ENCODE results near the gene TMEM119. TPM values are rescaled to one million over a fixed set of nuclear protein-coding genes. Genes with fewer than 3 reads are reported as not detected.

The TMEM119 gene
- total and polyA plus RNA-seq, 12 donors, result 0.57 to 6.9 (median 2.0) TPM

DNA sequence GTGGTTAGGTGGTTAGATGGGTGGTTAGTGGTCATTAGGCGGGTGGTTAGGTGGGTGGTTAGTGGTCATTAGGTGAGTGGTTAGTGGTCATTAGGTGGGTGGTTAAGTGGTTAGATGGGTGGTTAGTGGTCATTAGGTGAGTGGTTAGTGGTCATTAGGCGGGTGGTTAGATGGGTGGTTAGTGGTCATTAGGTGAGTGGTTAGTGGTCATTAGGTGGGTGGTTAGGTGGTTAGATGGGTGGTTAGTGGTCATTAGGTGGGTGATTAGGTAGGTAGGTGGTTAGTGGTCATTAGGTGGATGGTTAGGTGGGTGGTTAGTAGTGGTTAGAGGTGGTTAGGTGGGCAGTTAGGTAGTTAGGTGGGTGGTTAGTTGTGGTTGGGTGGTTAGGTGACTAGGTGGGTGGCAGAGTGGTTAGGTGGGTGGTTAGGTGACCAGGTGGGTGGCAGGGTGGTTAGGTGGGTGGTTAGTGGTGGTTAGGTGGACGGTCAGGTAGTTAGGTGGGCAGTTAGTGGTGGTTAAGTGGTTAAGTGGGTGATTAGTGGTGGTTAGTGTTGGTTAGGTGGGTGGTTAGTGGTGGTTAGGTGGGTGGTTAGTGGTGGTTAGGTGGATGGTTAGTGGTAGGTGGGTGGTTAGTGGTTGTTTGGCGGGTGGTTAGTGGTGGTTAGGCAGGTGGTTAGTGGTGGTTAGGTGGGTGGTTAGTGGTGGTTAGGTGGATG is 8.0 kb upstream of the TMEM119 start:
- H3K27ac ChIP-seq, result no peak overlapping the region
- intact Hi-C loops (cut with DNase I), result loop anchor here in 1 of 10 donors (5.0 kb wide), 1 partner anchor 34 kb away; no protein-coding TSS in a partner anchor
- no peaks in the 10 kb centered on the region for H3K36me3 ChIP-seq
- no peak for ATAC-seq
- peaks cover 0 to 18% (median 9%) of the 10 kb centered on the region in 9 donors for H3K4me1 ChIP-seq
- TF ChIP-seq CTCF (IDR thresholded peaks at IDR 0.05), result no peak
- 92 to 99% methylated on average over 4 of the region's 4 CpGs for WGBS, 2 donors
- no peaks in the 10 kb centered on the region for H3K9me3 ChIP-seq
- DNase-seq, result no peak
- H3K27me3 ChIP-seq, result no peaks in the 10 kb centered on the region
- H3K4me3 ChIP-seq, result no peak overlapping the region

DNA sequence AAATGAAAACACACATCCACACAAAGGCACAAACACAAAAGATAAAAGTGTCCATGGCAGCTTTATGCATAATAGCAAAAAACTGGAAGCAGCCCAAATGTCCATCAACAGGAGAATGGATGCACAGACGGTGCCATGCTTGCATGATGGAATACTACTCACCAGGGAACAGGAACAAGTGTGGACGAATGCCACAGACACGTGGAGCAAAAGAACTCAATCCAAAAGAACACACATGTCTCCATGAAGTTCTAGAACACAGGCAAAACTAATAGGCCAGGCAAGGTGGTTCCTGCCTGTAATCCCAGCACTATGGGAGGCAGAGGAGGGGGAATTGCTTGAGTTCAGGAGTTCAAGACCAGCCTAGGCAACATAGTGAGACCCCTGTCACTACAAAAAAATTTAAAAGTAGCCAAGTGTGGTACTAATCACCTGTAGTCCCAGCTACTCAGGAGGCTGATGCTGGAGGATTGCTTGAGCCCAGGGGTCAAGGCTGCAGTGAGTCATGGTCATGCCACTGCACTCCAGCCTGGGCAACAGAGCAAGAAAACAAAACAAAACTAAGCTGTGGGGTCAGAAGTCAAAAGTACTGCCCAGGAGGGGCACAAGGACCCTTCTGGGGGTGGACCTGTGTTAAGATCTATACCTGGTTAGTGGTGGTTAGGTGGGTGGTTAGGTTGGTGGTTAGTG is 7.3 kb upstream of the TMEM119 start:
- no peak for TF ChIP-seq CTCF (IDR thresholded peaks at IDR 0.05)
- Histone ChIP-seq H3K4me3 (no peak overlapping the region), H3K27ac (no peak overlapping the region), H3K36me3 (no peaks in the 10 kb centered on the region), H3K27me3 (no peaks in the 10 kb centered on the region), H3K9me3 (no peaks in the 10 kb centered on the region), H3K4me1 (peaks cover 0 to 16% (median 9%) of the 10 kb centered on the region in 9 donors)
- intact Hi-C loops (cut with DNase I), result loop anchor here in 1 of 10 donors (5.0 kb wide), 1 partner anchor 33 kb away; no protein-coding TSS in a partner anchor
- no peak for DNase-seq
- no peak for ATAC-seq
- 60 to 65% methylated on average over 3 of the region's 3 CpGs for WGBS, 2 donors

DNA sequence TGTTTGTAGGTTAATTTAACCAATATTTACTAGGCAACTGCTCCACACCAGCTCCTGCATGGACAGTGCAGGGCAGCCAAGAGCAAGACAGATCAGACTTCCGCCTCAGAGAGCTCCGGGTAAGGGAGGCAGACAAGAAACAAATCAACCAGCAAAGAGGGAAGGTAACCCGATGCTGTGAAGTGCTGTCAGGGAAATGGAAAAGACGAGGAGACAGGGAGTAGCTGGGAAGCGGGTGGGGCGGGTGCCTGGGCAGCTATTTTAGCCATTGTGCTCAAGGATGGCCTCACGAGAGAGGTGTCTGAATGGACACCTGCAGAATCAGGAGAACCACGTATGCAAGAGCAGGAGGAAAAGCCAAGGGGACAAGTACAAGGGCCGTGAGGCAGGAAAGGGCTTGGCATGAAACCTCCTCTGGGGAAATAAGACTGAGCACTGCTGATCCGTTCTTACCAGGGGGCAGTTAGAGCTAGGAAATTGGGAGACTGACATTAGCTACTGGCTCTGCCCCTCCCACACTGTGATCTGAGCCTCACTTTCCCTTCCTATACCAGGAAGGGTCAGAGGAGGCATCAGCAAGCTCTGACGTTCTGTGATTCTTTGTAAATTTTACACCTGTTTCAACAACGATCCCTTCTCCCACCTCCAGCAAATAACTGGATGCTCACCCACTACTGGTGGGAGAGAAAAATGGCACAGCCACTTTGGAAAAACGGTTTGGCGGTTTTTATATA is 6.5 kb upstream of the TMEM119 start:
- 44 to 51% methylated on average over 14 of the region's 14 CpGs for WGBS, 2 donors
- H3K36me3 ChIP-seq, result no peaks in the 10 kb centered on the region
- no peak overlapping the region for H3K27ac ChIP-seq
- no peaks in the 10 kb centered on the region for H3K9me3 ChIP-seq
- no peaks in the 10 kb centered on the region for H3K27me3 ChIP-seq
- H3K4me3 ChIP-seq, result no peak overlapping the region
- DNase-seq (no peak), ATAC-seq (no peak)
- peaks cover 0 to 8% (median 3%) of the 10 kb centered on the region in 9 donors for H3K4me1 ChIP-seq
- no peak for TF ChIP-seq CTCF (IDR thresholded peaks at IDR 0.05)
- intact Hi-C loops (cut with DNase I), result no loop called here

- Histone ChIP-seq H3K4me3 (no peak overlapping the region), H3K27ac (no peak overlapping the region), H3K36me3 (no peaks in the 10 kb centered on the region), H3K9me3 (no peaks in the 10 kb centered on the region), H3K4me1 (peaks cover 0 to 4% (median 0%) of the 10 kb centered on the region in 9 donors), H3K27me3 (no peaks in the 10 kb centered on the region)
- no peak for TF ChIP-seq CTCF (IDR thresholded peaks at IDR 0.05)
- no peak for ATAC-seq
- 89 to 92% methylated on average over 4 of the region's 4 CpGs for WGBS, 2 donors
- DNase-seq, result no peak
- intact Hi-C loops (cut with DNase I), result no loop called here
Measured at GRCh38 chr12:108603743-108604142, 5.9 kb upstream of the TMEM119 start.
